ENCODE data around the gene DNAH8.

DNA sequence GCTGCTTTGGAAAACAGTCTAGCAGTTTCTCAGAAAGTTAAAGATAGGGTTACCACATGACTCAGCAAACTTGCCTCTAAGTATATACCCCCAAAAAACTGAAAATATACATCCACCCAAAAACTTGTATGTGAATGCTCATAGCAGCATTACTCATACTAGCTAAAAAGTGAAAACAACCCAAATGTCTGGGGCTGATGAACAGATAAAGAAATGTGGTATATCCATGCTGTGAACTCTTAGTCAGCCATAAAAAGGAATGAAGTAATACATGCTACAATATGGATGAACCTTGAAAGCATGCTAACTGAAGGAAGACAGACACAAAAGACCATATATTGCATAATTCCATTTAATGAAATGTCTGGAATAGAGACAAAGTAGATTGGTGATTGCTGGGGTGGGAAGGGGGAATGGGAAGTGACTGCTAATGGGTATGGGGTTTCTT, 253.6 kb downstream of the DNAH8 start:
- TF ChIP-seq, protein P1, sequence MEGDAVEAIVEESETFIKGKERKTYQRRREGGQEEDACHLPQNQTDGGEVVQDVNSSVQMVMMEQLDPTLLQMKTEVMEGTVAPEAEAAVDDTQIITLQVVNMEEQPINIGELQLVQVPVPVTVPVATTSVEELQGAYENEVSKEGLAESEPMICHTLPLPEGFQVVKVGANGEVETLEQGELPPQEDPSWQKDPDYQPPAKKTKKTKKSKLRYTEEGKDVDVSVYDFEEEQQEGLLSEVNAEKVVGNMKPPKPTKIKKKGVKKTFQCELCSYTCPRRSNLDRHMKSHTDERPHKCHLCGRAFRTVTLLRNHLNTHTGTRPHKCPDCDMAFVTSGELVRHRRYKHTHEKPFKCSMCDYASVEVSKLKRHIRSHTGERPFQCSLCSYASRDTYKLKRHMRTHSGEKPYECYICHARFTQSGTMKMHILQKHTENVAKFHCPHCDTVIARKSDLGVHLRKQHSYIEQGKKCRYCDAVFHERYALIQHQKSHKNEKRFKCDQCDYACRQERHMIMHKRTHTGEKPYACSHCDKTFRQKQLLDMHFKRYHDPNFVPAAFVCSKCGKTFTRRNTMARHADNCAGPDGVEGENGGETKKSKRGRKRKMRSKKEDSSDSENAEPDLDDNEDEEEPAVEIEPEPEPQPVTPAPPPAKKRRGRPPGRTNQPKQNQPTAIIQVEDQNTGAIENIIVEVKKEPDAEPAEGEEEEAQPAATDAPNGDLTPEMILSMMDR (IDR thresholded peaks at IDR 0.05) = no peak
- TF ChIP-seq POLR2A (IDR thresholded peaks at IDR 0.05; ENCODE audit: low read depth) = no peak
- TF ChIP-seq POLR2AphosphoS5 (IDR thresholded peaks at IDR 0.05) = no peak

Measured in esophagus muscularis mucosa (tissue), 3 donors.